ENCODE measurements around the gene C1QTNF6.
A peak's percentile ranks its signal among the peaks of the same experiment; 100 is the strongest.

C1QTNF6 gene

DNA sequence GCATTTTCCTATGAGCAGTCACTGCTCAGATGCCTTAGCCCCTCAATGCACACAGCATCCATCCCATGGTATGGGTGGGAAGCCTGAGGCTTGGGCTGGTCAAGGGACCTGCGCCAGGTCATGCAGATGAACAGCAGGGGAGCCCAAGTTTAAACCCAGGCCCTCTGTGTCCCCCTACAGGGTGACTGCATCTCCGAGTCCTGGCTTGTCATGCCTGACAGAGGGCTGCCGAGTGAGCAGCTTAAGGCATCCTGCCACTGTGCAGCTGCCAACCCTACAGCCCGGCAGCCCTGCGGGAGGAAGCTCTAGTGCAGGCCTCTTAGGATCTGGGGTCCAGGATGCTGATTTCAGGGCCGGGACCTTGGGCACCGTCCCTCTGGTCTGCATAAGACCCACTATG lies 48.3 kb downstream of the C1QTNF6 start:
- ATAC-seq = no peak
- TF ChIP-seq ZC3H10 (CRISPR knock-in tag; IDR thresholded peaks at IDR 0.05) (no peak), ZFP30 (CRISPR knock-in tag; IDR thresholded peaks at IDR 0.05) (no peak), CSRNP3 (CRISPR knock-in tag; IDR thresholded peaks at IDR 0.05) (no peak), ZNF70 (CRISPR knock-in tag; IDR thresholded peaks at IDR 0.05) (no peak), PPARA (CRISPR knock-in tag; IDR thresholded peaks at IDR 0.05; ENCODE audit: borderline replicate concordance) (no peak), ARNTL (CRISPR knock-in tag; IDR thresholded peaks at IDR 0.05; ENCODE audit: borderline replicate concordance, low read depth) (no peak), TCF4 (CRISPR knock-in tag; IDR thresholded peaks at IDR 0.05; ENCODE audit: borderline replicate concordance) (no peak), RARB (CRISPR knock-in tag; IDR thresholded peaks at IDR 0.05) (no peak), CSDC2 (CRISPR knock-in tag; IDR thresholded peaks at IDR 0.05) (no peak), ZFP3 (CRISPR knock-in tag; IDR thresholded peaks at IDR 0.05) (no peak), BACH2 (CRISPR knock-in tag; IDR thresholded peaks at IDR 0.05; ENCODE audit: borderline replicate concordance) (no peak), ESRRG (CRISPR knock-in tag; IDR thresholded peaks at IDR 0.05) (no peak), TOX (CRISPR knock-in tag; IDR thresholded peaks at IDR 0.05; ENCODE audit: borderline replicate concordance) (no peak), GLIS3 (CRISPR knock-in tag; IDR thresholded peaks at IDR 0.05) (no peak), TSHZ2 (CRISPR knock-in tag; IDR thresholded peaks at IDR 0.05) (no peak), ISL1 (CRISPR knock-in tag; IDR thresholded peaks at IDR 0.05) (no peak), SNAI2 (CRISPR knock-in tag; IDR thresholded peaks at IDR 0.05) (no peak), OSR1 (CRISPR knock-in tag; IDR thresholded peaks at IDR 0.05) (no peak), ZNF8 (CRISPR knock-in tag; IDR thresholded peaks at IDR 0.05) (no peak), ZNF565 (CRISPR knock-in tag; conservative IDR thresholded peaks at IDR 0.05; ENCODE audit: low read depth) (no peak)

DNA sequence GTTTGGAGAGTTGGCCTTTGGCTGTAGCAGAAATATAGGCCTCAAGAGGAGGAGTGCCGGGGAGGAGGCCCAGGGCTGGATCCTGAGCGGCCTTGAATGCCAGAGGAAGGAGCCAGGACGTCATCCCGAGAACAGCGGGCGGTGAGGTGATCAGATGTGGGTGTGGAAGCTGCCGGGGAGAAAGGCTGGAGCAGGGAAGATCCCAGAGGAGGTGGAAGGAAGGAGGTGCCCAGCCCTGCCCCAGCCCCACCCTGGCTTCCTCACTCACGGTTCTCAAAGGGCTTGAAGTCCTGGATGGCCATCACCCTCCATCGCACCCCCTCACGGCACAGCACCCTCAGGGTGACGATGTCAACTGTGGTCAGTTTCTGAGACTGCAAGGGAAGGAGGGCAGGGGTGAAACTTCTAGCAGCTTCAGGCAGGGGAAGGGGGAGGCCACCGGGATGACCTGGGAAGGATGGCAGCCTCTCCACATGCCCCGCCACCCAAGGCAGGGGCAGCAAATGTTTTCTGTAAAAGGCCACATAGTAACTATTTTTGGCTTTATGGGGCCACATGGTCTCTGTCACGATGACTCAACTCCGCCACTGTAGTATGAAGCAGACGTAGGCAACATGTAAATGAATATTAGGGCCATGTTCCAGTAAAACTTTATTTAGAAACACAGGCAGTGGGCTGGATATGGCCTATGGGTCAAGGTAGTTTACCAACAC lies 49.0 kb downstream of the C1QTNF6 start:
- TF ChIP-seq TOX (CRISPR knock-in tag; IDR thresholded peaks at IDR 0.05; ENCODE audit: borderline replicate concordance) (no peak), ISL1 (CRISPR knock-in tag; IDR thresholded peaks at IDR 0.05) (no peak), OSR1 (CRISPR knock-in tag; IDR thresholded peaks at IDR 0.05) (no peak), CSDC2 (CRISPR knock-in tag; IDR thresholded peaks at IDR 0.05) (no peak), ZNF8 (CRISPR knock-in tag; IDR thresholded peaks at IDR 0.05) (no peak), ESRRG (CRISPR knock-in tag; IDR thresholded peaks at IDR 0.05) (no peak), CSRNP3 (CRISPR knock-in tag; IDR thresholded peaks at IDR 0.05) (no peak), TCF4 (CRISPR knock-in tag; IDR thresholded peaks at IDR 0.05; ENCODE audit: borderline replicate concordance) (no peak), ZNF565 (CRISPR knock-in tag; conservative IDR thresholded peaks at IDR 0.05; ENCODE audit: low read depth) (no peak), TSHZ2 (CRISPR knock-in tag; IDR thresholded peaks at IDR 0.05) (no peak), ZNF70 (CRISPR knock-in tag; IDR thresholded peaks at IDR 0.05) (no peak), BACH2 (CRISPR knock-in tag; IDR thresholded peaks at IDR 0.05; ENCODE audit: borderline replicate concordance) (no peak), CREB5 (CRISPR knock-in tag; IDR thresholded peaks at IDR 0.05; ENCODE audit: low read depth) (no peak), RARB (CRISPR knock-in tag; IDR thresholded peaks at IDR 0.05) (no peak)
- ATAC-seq = peak; percentile 39; the same call in 2 of the 3 replicates
